Measurements from ENCODE around the gene METTL21A. TPM values are rescaled to one million over a fixed set of nuclear protein-coding genes. Genes with fewer than 3 reads are reported as not detected.

The METTL21A gene
- total RNA-seq, 1 experiment from 2014 or later: 29.0 TPM

Small RNA genes within 50 kb of the gene (small RNA-seq; reads per million reads assigned to genes)
- not detected for gene RPS29P9

Other genes starting within 250 kb of the METTL21A start
- 31.1 and 47.7 TPM in 2 replicates for gene CREB1, start 95.4 kb downstream of the METTL21A start, total RNA-seq (2014; rRNA removed; shearing (Covaris generic))
- 5.0 and 9.9 TPM in 2 replicates for gene CCNYL1, start 86.2 kb upstream of the METTL21A start, total RNA-seq (2014; rRNA removed; shearing (Covaris generic))
- gene FZD5, start 144.5 kb upstream of the METTL21A start, total RNA-seq (2014; rRNA removed; shearing (Covaris generic)): 4.1 and 4.3 TPM in 2 replicates